GM19351 (cell line): ENCODE results near the gene SHTN1.
A peak's percentile ranks its signal among the peaks of the same experiment; 100 is the strongest.

Experiments
- ATAC-seq: cut with Tn5 transposase; IDR thresholded peaks from one replicate; pipeline ENCODE4 v1.9.1; 2021; ENCODE audit warnings: mild to moderate bottlenecking, moderate library complexity; ENCODE audit not compliant: unreplicated experiment

Gene SHTN1

DNA sequence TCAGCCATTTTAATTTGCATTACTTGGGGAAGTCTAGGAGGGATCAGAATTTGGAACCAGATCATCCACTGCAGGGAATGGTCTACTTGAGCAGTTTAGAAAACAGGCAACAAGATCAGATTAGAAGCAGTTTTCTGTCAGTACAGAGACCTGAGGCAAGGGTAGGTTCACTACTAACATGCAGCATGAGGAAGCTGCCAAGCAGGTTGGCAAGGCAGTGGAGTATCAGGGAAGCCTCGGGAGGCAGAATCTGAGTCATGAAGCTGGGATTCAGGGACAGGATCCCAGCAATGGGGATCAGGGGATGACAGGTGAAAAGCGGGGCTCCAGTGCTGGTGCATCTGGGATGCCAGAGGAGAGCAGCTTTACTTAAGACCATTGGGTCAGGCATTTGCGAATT, 127.6 kb downstream of the SHTN1 start:
- ATAC-seq: no peak

GRCh38 chr10:116875897-116876296, 129.1 kb downstream of the SHTN1 start:
- ATAC-seq: no peak

DNA sequence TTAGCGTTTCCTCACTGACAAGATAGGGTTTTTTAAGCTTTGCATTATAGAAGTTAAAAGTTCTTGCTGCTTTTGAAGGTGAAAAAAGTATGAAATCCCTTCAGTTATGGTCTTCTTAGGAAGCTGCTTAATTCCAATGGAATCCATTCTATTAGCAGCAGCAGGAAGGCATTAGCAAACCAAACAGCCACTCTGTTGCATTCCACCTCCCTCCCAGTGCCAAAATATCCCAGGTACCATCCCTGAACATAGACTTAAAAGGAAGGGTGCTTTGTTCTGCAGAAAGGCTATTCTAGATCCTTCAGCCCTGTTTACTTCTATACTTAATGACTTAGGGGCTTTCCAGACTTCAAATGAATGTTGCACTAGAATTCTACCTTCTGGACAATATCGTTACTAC, 131.9 kb downstream of the SHTN1 start:
- ATAC-seq: no peak

- no peak for ATAC-seq
Observed at GRCh38 chr10:116870949-116871348, 134.0 kb downstream of the SHTN1 start.

GRCh38 chr10:116868722-116869121, 136.3 kb downstream of the SHTN1 start:
- no peak for ATAC-seq

GRCh38 chr10:116868198-116868676, 136.8 kb downstream of the SHTN1 start:
- ATAC-seq: no peak

- ATAC-seq: no peak
Observed at GRCh38 chr10:116866987-116867595, 137.9 kb downstream of the SHTN1 start.

DNA sequence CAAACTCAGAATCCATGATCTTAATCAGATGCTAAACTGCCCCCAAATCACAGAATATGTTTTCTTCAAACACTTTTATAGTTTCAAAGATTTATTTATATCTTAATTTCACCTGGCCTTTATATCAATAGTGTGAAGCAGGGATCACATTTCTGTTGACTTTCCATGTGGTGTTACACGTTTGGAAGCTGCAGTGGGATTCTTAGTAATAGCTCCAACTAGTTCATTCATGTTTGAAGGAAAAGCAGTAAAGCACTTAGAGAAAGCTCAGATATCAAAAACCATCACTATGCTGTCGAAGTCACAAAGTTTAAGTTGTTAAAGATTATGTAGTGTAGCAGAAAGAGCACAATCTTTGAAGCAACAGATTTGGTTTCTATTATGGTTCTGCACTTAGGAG, 138.9 kb downstream of the SHTN1 start:
- no peak for ATAC-seq

GRCh38 chr10:116864436-116864835, 140.6 kb downstream of the SHTN1 start:
- no peak for ATAC-seq

- ATAC-seq: no peak
Observed at GRCh38 chr10:116861796-116862195, 143.2 kb downstream of the SHTN1 start.

DNA sequence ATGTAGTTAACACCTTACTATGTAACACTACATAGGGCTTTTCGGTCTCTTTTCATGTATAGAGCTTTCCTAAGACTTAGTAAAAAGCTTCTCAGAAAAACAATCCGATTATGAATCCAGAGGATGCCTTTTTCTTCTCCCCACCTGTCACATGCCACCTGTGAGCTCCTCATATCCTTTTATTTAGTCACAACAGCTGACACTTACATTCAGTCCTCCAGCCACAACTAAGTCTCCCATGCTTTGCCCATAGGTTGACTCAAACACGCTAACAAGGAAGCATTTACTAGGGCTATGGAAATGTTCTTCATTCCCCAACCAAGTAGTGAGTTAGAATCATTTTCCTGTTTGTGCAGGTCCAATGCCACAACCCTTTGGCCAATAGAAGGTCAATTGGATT, 147.8 kb downstream of the SHTN1 start:
- ATAC-seq: no peak

GRCh38 chr10:116853701-116854100, 151.3 kb downstream of the SHTN1 start:
- no peak for ATAC-seq

- no peak for ATAC-seq
Observed at GRCh38 chr10:116853287-116853686, 151.7 kb downstream of the SHTN1 start.

- ATAC-seq: no peak
Observed at GRCh38 chr10:116852246-116852645, 152.7 kb downstream of the SHTN1 start.

- no peak for ATAC-seq
Observed at GRCh38 chr10:116850058-116850611, 154.9 kb downstream of the SHTN1 start.

DNA sequence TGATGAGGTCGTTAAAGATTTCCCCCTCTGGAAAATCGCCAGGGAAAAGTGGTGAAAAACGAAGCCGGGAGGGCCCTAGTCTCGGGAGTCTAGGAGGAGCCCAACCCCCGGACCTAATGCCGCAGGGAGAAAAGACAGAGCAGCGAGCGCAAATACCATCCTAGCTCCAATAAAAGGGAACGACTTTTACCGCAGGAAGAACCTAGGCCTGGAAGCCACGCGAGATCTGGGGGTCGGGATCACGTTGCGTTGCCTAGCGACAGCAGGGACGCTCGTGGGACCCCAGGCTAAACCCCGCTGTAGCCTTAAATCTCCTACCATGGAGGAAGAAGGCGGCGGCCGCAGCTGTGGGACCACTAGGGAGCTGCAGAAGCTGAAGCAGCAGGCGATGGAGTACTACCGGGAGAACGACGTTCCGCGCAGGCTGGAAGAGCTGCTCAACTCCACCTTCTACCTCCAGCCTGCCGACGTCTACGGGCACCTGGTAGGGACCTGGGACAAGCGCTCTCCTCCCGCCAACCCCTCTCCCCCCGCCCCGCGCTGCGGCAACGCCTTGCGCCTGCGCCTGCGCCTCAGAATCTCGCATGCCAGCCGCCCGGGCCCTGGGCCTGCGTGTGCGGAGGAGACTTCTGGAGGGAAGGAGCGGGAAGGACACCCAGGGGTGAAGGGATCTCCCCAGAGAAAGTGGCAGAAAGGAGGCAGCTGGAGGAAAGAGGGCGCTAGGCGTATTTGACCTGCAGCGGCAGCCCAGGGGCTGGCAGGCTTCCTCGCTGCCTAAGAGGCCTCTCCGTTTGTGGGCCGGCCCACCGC, 155.5 kb downstream of the SHTN1 start, which contains the start of gene ENO4:
ENO4 (plus strand) TSS at position 252 of the 810 bp plus-strand sequence; CDS start at position 320, 68 bp downstream.
- peak; percentile 47 for ATAC-seq

DNA sequence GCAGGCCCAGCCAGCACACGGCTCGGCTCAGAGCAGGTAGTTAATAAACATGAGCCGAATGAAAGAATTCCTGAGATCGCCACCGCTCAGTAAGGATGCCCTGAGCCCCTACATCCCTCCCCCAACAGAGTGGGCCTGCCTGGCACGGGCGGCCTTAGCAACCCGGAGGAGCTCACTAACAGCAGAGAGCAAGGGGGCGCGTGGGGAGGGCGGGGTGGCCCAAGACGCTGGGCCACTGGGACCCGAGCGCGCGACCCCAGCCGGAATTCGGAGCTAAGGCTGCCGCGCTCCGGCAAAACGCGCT, 156.1 kb downstream of the SHTN1 start:
- ATAC-seq: peak; percentile 10

DNA sequence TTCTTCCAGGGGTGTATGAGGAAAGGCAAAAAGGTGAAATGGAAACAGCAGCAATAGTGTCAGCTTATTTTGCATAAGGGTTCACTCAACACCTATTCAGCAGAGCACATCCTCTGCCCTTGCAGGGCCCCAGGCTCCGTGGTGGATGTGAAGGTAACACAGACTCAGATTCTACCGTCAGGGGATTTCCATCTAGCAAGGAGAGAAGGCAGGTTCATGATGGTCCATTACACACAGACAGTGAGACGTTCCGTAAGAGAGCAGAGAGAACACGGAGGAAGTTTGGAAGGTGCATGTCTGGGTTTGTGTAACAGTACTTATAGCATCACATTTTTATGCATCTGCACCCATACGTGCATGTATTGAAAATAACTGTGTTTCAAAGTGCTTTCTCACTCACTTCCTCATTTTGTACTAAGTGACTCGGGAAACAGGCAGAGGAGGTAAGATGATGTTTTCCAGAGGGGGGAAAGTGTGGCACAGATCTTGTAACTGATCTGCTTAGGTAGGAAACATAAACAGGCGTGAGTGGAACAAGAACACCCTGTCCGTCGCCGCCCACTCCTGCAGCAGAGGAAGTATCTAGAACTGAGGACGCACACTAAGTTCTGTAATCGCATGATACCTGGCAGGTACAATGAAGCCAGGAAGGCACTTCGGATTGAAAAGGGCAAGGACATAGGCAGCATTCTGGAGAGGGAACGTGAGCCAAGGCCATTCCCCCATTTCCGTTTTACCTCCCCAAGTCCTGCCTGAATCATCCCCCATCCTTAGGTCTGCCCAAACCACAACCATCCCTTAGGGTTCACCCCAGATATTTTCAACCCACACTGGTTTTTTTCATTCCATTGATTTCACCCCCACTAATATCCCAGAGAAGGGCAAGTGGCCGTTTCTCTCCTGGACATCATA, 156.7 kb downstream of the SHTN1 start:
- peak; percentile 71 for ATAC-seq

- no peak for ATAC-seq
Observed at GRCh38 chr10:116845823-116846222, 159.2 kb downstream of the SHTN1 start.

GRCh38 chr10:116840389-116841075, 164.5 kb downstream of the SHTN1 start:
- ATAC-seq: no peak
